NCI-H2227 (cell line): Measurements from ENCODE around the gene ADAM23.

Source experiments
- DNase-seq: peaks from one replicate; lab custom pipeline; 2025; ENCODE audit not compliant: unreplicated experiment; lab: John Stamatoyannopoulos, UW

The ADAM23 gene

GRCh38 chr2:206562375-206562774 is 119.0 kb downstream of the ADAM23 start:
- no peak for DNase-seq

GRCh38 chr2:206563374-206563773 is 120.0 kb downstream of the ADAM23 start:
- DNase-seq, result no peak

- DNase-seq, result no peak
Measured at GRCh38 chr2:206565666-206566065, 122.3 kb downstream of the ADAM23 start.

GRCh38 chr2:206569470-206569869 is 126.1 kb downstream of the ADAM23 start:
- DNase-seq, result no peak

- DNase-seq, result no peak
Measured at GRCh38 chr2:206570199-206570598, 126.9 kb downstream of the ADAM23 start.

- DNase-seq, result no peak
Measured at GRCh38 chr2:206572725-206573124, 129.4 kb downstream of the ADAM23 start.

GRCh38 chr2:206573793-206574192 is 130.5 kb downstream of the ADAM23 start:
- DNase-seq, result no peak

GRCh38 chr2:206584323-206585116 is 141.2 kb downstream of the ADAM23 start:
- no peak for DNase-seq

- no peak for DNase-seq
Measured at GRCh38 chr2:206585335-206585734, 142.0 kb downstream of the ADAM23 start.

GRCh38 chr2:206586609-206587008 is 143.3 kb downstream of the ADAM23 start:
- DNase-seq, result no peak

- DNase-seq, result no peak
Measured at GRCh38 chr2:206597717-206598218, 154.4 kb downstream of the ADAM23 start.

- DNase-seq, result no peak
Measured at GRCh38 chr2:206603243-206603642, 159.9 kb downstream of the ADAM23 start.

- no peak for DNase-seq
Measured at GRCh38 chr2:206610451-206610850, 167.1 kb downstream of the ADAM23 start.

GRCh38 chr2:206611191-206611590 is 167.9 kb downstream of the ADAM23 start:
- DNase-seq, result no peak

GRCh38 chr2:206611736-206612135 is 168.4 kb downstream of the ADAM23 start:
- DNase-seq, result no peak

- DNase-seq, result no peak
Measured at GRCh38 chr2:206614811-206615210, 171.5 kb downstream of the ADAM23 start.

GRCh38 chr2:206615417-206616089 is 172.2 kb downstream of the ADAM23 start:
- DNase-seq, result no peak

- DNase-seq, result no peak
Measured at GRCh38 chr2:206616151-206616550, 172.8 kb downstream of the ADAM23 start.

GRCh38 chr2:206619011-206619410 is 175.7 kb downstream of the ADAM23 start:
- DNase-seq, result no peak

- no peak for DNase-seq
Measured at GRCh38 chr2:206626108-206626507, 182.8 kb downstream of the ADAM23 start.

GRCh38 chr2:206627632-206628031 is 184.3 kb downstream of the ADAM23 start:
- DNase-seq, result no peak

- no peak for DNase-seq
Measured at GRCh38 chr2:206631340-206631739, 188.0 kb downstream of the ADAM23 start.
